Testis (tissue), 2 donors: Measurements from ENCODE around the gene SFXN1.

Experiments
- POLR2A ChIP-seq: fragments of 450-650 bp; IDR thresholded peaks from one replicate; pipeline ENCODE4 v1.6.1; 2017; ENCODE audit warnings: antibody characterized with exemption, mild to moderate bottlenecking, moderate library complexity
- TF ChIP-seq, protein P1 (sequence below), 3 experiments: fragments of 450-650 bp in 2 of 3; fragments of 200-600 bp in 1 of 3; sonication (generic) in 1 of 3; IDR thresholded peaks; one replicate each; pipeline ENCODE4 v1.5.1; 2016 to 2019; ENCODE audit warnings: antibody characterized with exemption in 3 of 3, mild to moderate bottlenecking in 2 of 3, moderate library complexity in 1 of 3

DNA sequence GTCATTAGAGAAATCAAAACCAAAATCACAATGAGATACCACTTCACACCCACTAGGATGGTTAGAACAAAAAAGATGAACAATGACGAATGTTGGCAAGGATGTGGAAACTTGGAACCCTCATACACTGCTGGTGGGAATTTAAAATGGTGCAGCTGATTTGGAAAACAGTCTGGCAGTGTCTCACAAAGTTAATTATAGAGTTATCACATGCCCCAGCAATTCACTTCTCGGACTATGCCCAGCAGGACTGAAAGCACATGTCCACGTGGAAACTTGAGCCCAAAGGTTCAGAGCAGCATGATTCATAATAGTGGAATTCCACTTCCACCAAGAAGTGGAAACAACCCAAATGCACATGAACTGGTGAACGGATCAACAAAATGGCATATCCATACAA, 94.5 kb downstream of the SFXN1 start:
- TF ChIP-seq POLR2A, result no peak
- TF ChIP-seq, protein P1, sequence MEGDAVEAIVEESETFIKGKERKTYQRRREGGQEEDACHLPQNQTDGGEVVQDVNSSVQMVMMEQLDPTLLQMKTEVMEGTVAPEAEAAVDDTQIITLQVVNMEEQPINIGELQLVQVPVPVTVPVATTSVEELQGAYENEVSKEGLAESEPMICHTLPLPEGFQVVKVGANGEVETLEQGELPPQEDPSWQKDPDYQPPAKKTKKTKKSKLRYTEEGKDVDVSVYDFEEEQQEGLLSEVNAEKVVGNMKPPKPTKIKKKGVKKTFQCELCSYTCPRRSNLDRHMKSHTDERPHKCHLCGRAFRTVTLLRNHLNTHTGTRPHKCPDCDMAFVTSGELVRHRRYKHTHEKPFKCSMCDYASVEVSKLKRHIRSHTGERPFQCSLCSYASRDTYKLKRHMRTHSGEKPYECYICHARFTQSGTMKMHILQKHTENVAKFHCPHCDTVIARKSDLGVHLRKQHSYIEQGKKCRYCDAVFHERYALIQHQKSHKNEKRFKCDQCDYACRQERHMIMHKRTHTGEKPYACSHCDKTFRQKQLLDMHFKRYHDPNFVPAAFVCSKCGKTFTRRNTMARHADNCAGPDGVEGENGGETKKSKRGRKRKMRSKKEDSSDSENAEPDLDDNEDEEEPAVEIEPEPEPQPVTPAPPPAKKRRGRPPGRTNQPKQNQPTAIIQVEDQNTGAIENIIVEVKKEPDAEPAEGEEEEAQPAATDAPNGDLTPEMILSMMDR (IDR thresholded peaks at IDR 0.05), result no peak
